Loucy (cell line): Measurements from ENCODE around the gene UQCR10.

Experiments
- H2AFZ ChIP-seq: fragments of 200-600 bp; sonication (generic); 2 replicates; pipeline ENCODE4 v1.6.0; 2016; ENCODE audit warnings: antibody characterized with exemption, mild to moderate bottlenecking, low read length, moderate library complexity
- H3F3A ChIP-seq: fragments of 200-600 bp; 2 replicates; pipeline ENCODE4 v1.6.0; 2016; ENCODE audit warnings: antibody characterized with exemption, low read depth, mild to moderate bottlenecking
- H3K27me3 ChIP-seq: fragments of 200-600 bp; sonication (generic); 2 replicates; pipeline ENCODE4 v1.6.1; 2014; ENCODE audit warnings: low read length, mild to moderate bottlenecking; ENCODE audit not compliant: insufficient read depth, poor library complexity, severe bottlenecking
- H3K36me3 ChIP-seq: fragments of 200-600 bp; sonication (generic); 2 replicates; pipeline ENCODE4 v1.6.1; 2016; ENCODE audit warnings: low read length; ENCODE audit not compliant: insufficient read depth
- H3K4me1 ChIP-seq: fragments of 200-600 bp; sonication (generic); 2 replicates; pipeline ENCODE4 v1.5.1; 2014; ENCODE audit warnings: low read length, mild to moderate bottlenecking; ENCODE audit not compliant: insufficient read depth, poor library complexity, severe bottlenecking
- H3K4me2 ChIP-seq: fragments of 200-600 bp; sonication (generic); 2 replicates; pipeline ENCODE4 v1.6.0; 2014; ENCODE audit warnings: antibody characterized with exemption, low read length, low read depth, mild to moderate bottlenecking; ENCODE audit not compliant: poor library complexity, severe bottlenecking
- H3K4me3 ChIP-seq: fragments of 200-600 bp; sonication (generic); 2 replicates; pipeline ENCODE4 v1.5.1; 2014; ENCODE audit warnings: low read length, mild to moderate bottlenecking, mixed read lengths; ENCODE audit not compliant: poor library complexity, severe bottlenecking
- H3K79me2 ChIP-seq: fragments of 200-600 bp; sonication (generic); 2 replicates; pipeline ENCODE4 v1.6.1; 2014; ENCODE audit warnings: low read length; ENCODE audit not compliant: insufficient read depth
- H3K9ac ChIP-seq: fragments of 200-600 bp; sonication (generic); 2 replicates; pipeline ENCODE4 v1.6.0; 2014; ENCODE audit warnings: mild to moderate bottlenecking, low read depth, low read length, moderate library complexity; ENCODE audit not compliant: poor library complexity, severe bottlenecking
- H3K9me2 ChIP-seq: fragments of 200-600 bp; sonication (generic); replicated peaks from 2 replicates; pipeline ENCODE4 v1.6.1; 2016; ENCODE audit warnings: low read depth, low read length, mixed read lengths
- H3K9me3 ChIP-seq: fragments of 200-600 bp; sonication (generic); 2 replicates; pipeline ENCODE4 v1.6.1; 2014; ENCODE audit warnings: mild to moderate bottlenecking, antibody characterized with exemption, low read length, low read depth; ENCODE audit not compliant: insufficient read depth
- H4K20me1 ChIP-seq: fragments of 200-600 bp; sonication (generic); 2 replicates; pipeline ENCODE4 v1.6.0; 2014; ENCODE audit warnings: antibody characterized with exemption, low read length, mild to moderate bottlenecking; ENCODE audit not compliant: insufficient read depth, poor library complexity, severe bottlenecking
- CTCF ChIP-seq: fragments of 200-600 bp; sonication (generic); conservative IDR thresholded peaks from 2 replicates; pipeline ENCODE4 v1.5.1; 2014; ENCODE audit warnings: mild to moderate bottlenecking, antibody characterized with exemption, low read length
- EZH2phosphoT487 ChIP-seq: fragments of 200-600 bp; IDR thresholded peaks from 2 replicates; pipeline ENCODE4 v1.6.1; 2018; ENCODE audit warnings: antibody characterized with exemption, mild to moderate bottlenecking, moderate library complexity, borderline replicate concordance

The UQCR10 gene

GRCh38 chr22:29795663-29796062 is 28.5 kb downstream of the UQCR10 start:
- peaks cover 52% of the 10 kb centered on the region for H3K36me3 ChIP-seq
- no peaks in the 10 kb centered on the region for H3F3A ChIP-seq
- no peak overlapping the region for H2AFZ ChIP-seq
- peaks cover 24% of the 10 kb centered on the region for H3K4me1 ChIP-seq
- no peaks in the 10 kb centered on the region for H3K9me3 ChIP-seq
- no peaks in the 10 kb centered on the region for H3K9me2 ChIP-seq
- no peaks in the 10 kb centered on the region for H4K20me1 ChIP-seq
- H3K4me3 ChIP-seq, result no peak overlapping the region
- H3K9ac ChIP-seq, result no peak overlapping the region
- H3K27me3 ChIP-seq, result no peaks in the 10 kb centered on the region
- H3K79me2 ChIP-seq, result no peaks in the 10 kb centered on the region
- TF ChIP-seq EZH2phosphoT487 (no peak), CTCF (no peak)
- H3K4me2 ChIP-seq, result no peak overlapping the region

DNA sequence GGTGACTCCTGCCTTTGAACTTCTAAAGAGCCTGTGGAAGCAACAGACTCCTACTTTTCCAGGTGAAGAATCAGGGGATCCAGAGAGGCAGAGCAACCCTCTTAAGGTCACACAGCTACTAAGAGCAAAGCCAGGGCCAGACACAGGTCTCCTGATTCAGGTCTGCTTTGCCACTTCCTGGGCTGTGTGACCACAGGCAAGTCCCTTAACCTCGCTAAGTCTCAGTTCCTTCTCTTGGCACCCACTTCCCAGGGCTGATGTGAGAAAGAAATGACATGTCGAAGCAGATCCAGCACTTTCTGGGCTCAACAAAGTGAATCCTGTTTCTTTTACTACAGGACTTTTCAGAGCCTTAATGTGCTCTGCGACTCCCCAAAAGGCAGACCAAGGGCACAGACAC is 30.2 kb downstream of the UQCR10 start:
- Histone ChIP-seq H3K9me3 (no peaks in the 10 kb centered on the region), H4K20me1 (no peaks in the 10 kb centered on the region), H3K9me2 (no peaks in the 10 kb centered on the region), H3K4me3 (no peak overlapping the region), H3K36me3 (peaks cover 58% of the 10 kb centered on the region), H3K4me1 (peaks cover 24% of the 10 kb centered on the region), H3K9ac (no peak overlapping the region), H2AFZ (no peak overlapping the region), H3K79me2 (no peaks in the 10 kb centered on the region), H3K27me3 (no peaks in the 10 kb centered on the region), H3F3A (no peaks in the 10 kb centered on the region), H3K4me2 (no peak overlapping the region)
- no peak for TF ChIP-seq CTCF
- no peak for TF ChIP-seq EZH2phosphoT487

DNA sequence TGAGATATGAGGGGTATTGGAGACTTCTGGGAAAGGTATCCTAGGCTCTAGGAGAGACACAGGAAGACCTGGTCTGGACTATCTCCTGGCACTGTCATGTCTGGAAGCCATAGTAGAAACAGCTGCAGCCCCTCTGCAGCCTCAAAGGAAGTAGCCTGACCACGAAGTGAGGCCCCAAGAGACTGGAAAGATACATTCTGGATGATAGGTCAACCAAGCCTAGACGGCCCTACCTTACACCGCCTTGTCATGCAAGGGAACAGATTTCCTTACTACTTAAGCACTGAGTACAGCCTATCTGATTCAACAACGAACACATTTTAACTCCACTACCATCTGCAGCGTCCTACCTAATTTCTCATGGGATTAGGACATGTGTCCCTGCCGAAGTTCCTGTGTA is 31.1 kb downstream of the UQCR10 start:
- no peaks in the 10 kb centered on the region for H3K27me3 ChIP-seq
- H3K9ac ChIP-seq, result no peak overlapping the region
- TF ChIP-seq EZH2phosphoT487 (no peak), CTCF (no peak)
- H3F3A ChIP-seq, result no peaks in the 10 kb centered on the region
- no peaks in the 10 kb centered on the region for H4K20me1 ChIP-seq
- peak overlapping the region; percentile 46 for H3K4me2 ChIP-seq
- H3K9me3 ChIP-seq, result no peaks in the 10 kb centered on the region
- H3K79me2 ChIP-seq, result no peaks in the 10 kb centered on the region
- no peak overlapping the region for H2AFZ ChIP-seq
- peaks cover 50% of the 10 kb centered on the region for H3K36me3 ChIP-seq
- peak overlapping the region; percentile 5 for H3K4me3 ChIP-seq
- peaks cover 24% of the 10 kb centered on the region for H3K4me1 ChIP-seq
- no peaks in the 10 kb centered on the region for H3K9me2 ChIP-seq
